K562 (cell line): ENCODE measurements around the gene BARD1. TPM values are rescaled to one million over a fixed set of nuclear protein-coding genes. Genes with fewer than 3 reads are reported as not detected.

Experiments
- ATAC-seq: fragments of 200-7000 bp; cut with Tn5 transposase; 3 replicates; pipeline ENCODE4 v1.9.1; 2020; ENCODE audit warnings: moderate library complexity
- BruUV-seq: library from RNA; stranded (reverse); fragments of 400-500 nt; replicated peaks from 2 replicates; lab custom pipeline; 2021; lab: Mats Ljungman, UMichigan
- CTCF ChIA-PET: fragments of 300-600 bp; formaldehyde crosslinking; extraction: SDS; loops from one replicate; lab custom pipeline; 2021; ENCODE audit warnings: low intra/inter-chr PET ratio; lab: Yijun Ruan, JAX
- POLR2A ChIA-PET: fragments of 300-600, 350-650 bp; sonication (Branson Sonifier 250); formaldehyde crosslinking; extraction: SDS; loops from one replicate; lab custom pipeline; 2021; ENCODE audit warnings: antibody characterized with exemption, inconsistent platforms; lab: Yijun Ruan, JAX
- DNase-seq, 4 experiments: peaks; one replicate each; pipeline versions ENCODE4 v3.0.0 to v3.0.0-alpha.2; 2011 to 2018; ENCODE audit warnings: low spot score in 3 of 4, mixed read lengths in 3 of 4; ENCODE audit errors: extremely low read depth in 1 of 4
- FAIRE-seq: peaks from 2 replicates; lab custom pipeline; 2011; peaks lifted over from hg19 to GRCh38; lab: Jason Lieb, UNC
- H2AFZ ChIP-seq: 2 replicates; pipeline ENCODE4 v1.6.0; 2011; ENCODE audit warnings: low read depth, low read length, control low read depth, inconsistent platforms
- H3K27ac ChIP-seq: fragments of 200-600 bp; 3 replicates; pipeline ENCODE4 v1.8.0; 2011; ENCODE audit warnings: low read depth, mild to moderate bottlenecking, control low read depth, inconsistent platforms, low read length, moderate library complexity, mixed read lengths; ENCODE audit errors: extremely low read depth
- H3K27me3 ChIP-seq, 2 experiments: fragments of 300-600 bp in 1 of 2; 2 replicates in 1 of 2; 3 replicates in 1 of 2; pipeline versions ENCODE4 v1.6.0 to v1.8.0; 2011; ENCODE audit warnings: inconsistent platforms in 2 of 2, low read length in 2 of 2, mild to moderate bottlenecking in 1 of 2, mixed read lengths in 1 of 2, moderate library complexity in 1 of 2; ENCODE audit not compliant: control insufficient read depth in 2 of 2, insufficient read depth in 2 of 2
- H3K36me3 ChIP-seq: fragments of 300-600 bp; 3 replicates; pipeline ENCODE4 v1.8.0; 2011; ENCODE audit warnings: mild to moderate bottlenecking, low read length, inconsistent platforms; ENCODE audit not compliant: control insufficient read depth, insufficient read depth
- H3K4me1 ChIP-seq, 2 experiments: fragments of 200-600 bp in 1 of 2; replicated peaks in 1 of 2; 2 replicates in 1 of 2; 3 replicates in 1 of 2; pipeline versions ENCODE4 v1.5.1 to v1.8.0; 2011; ENCODE audit warnings: inconsistent platforms in 2 of 2, low read length in 2 of 2, mild to moderate bottlenecking in 1 of 2, mixed read lengths in 1 of 2, moderate library complexity in 1 of 2; ENCODE audit not compliant: control insufficient read depth in 2 of 2, insufficient read depth in 2 of 2
- H3K4me2 ChIP-seq: 2 replicates; pipeline ENCODE4 v1.6.1; 2011; ENCODE audit warnings: low read length, control low read depth, inconsistent platforms, mixed read lengths; ENCODE audit not compliant: insufficient read depth
- H3K4me3 ChIP-seq: fragments of 200-600 bp; sonication (generic), shearing (Covaris generic); 2 replicates; pipeline ENCODE4 v1.5.1; 2016; ENCODE audit warnings: control low read depth, inconsistent platforms
- H3K79me2 ChIP-seq: fragments of 200-600 bp; 3 replicates; pipeline ENCODE4 v1.8.0; 2011; ENCODE audit warnings: low read length, inconsistent platforms; ENCODE audit not compliant: control insufficient read depth, insufficient read depth
- H3K9ac ChIP-seq, 2 experiments: 2 replicates each; pipeline versions ENCODE4 v1.6.0 to v1.6.1; 2011; ENCODE audit warnings: low read depth in 2 of 2, low read length in 2 of 2, control low read depth in 1 of 2, inconsistent platforms in 1 of 2, mild to moderate bottlenecking in 1 of 2, mixed read lengths in 1 of 2; ENCODE audit not compliant: insufficient read depth in 1 of 2
- H3K9me1 ChIP-seq: one replicate; pipeline ENCODE4 v1.6.0; 2011; ENCODE audit warnings: inconsistent platforms, mild to moderate bottlenecking, low read length, moderate library complexity; ENCODE audit not compliant: control insufficient read depth, insufficient read depth
- H3K9me3 ChIP-seq: replicated peaks from 2 replicates; pipeline ENCODE4 v1.5.1; 2011; ENCODE audit warnings: low read depth, low read length, inconsistent platforms; ENCODE audit not compliant: control insufficient read depth, insufficient read depth
- H4K20me1 ChIP-seq: replicated peaks from 2 replicates; pipeline ENCODE4 v1.6.1; 2011; ENCODE audit warnings: low read length, inconsistent platforms, mixed read lengths; ENCODE audit not compliant: control insufficient read depth, insufficient read depth
- CREB1 ChIP-seq, 2 experiments: sonication (generic) in 1 of 2; formaldehyde crosslinking in 1 of 2; IDR thresholded peaks; 2 replicates each; pipeline versions ENCODE4 v1.6.1 to v1.8.0; 2012 to 2022; ENCODE audit warnings: inconsistent platforms in 1 of 2, mild to moderate bottlenecking in 1 of 2, missing genetic modification reagents in 1 of 2, moderate library complexity in 1 of 2
- EP400 ChIP-seq: fragments of 450-650 bp; IDR thresholded peaks from 2 replicates; pipeline ENCODE4 v1.6.1; 2017; ENCODE audit warnings: antibody characterized with exemption, mild to moderate bottlenecking, moderate library complexity
- RBM34 ChIP-seq: fragments of 200-400 bp; formaldehyde crosslinking; IDR thresholded peaks from 2 replicates; pipeline ENCODE4 v1.6.1; 2018; ENCODE audit warnings: low read length, borderline replicate concordance; ENCODE audit not compliant: insufficient read depth
- WGBS: fragments of 100-300 bp; shearing (Covaris generic); methylation state at CpG from one replicate; pipeline ENCODE4 v1.1.6; 2016; ENCODE audit warnings: low coverage, mixed read lengths; ENCODE audit not compliant: insufficient coverage; ENCODE audit errors: missing lambda C conversion rate; 5-methylcytosine and 5-hydroxymethylcytosine counted together
- in situ Hi-C: fragments of 300-500 bp; cut with MboI; formaldehyde crosslinking; loops from 4 replicates; pipeline ENCODE4 v1.15.0; 2018; ENCODE audit warnings: inconsistent platforms, mixed read lengths
- intact Hi-C: fragments of 100-400 bp; cut with micrococcal nuclease; formaldehyde crosslinking; loops from 2 replicates; pipeline ENCODE4 v1.14.2; 2022
- polyA plus RNA-seq, 8 experiments: library from polyadenylated mRNA; depleted of rRNA in 4 of 8; stranded (reverse) in 5 of 8; unstranded in 3 of 8; fragments of >200 nt; fragmentation: Nextera tagmentation in 2 of 8; fragmentation: Illumina TruSeq in 1 of 8; extraction: Ambion mirVana in 2 of 8; extraction: Trizol in 1 of 8; gene quantifications; 2 replicates each; pipeline versions ENCODE4 v1.2.1 to v1.2.3, GENCODE V29; 2011 to 2014; ENCODE audit warnings: inconsistent platforms in 1 of 8, missing spikeins in 1 of 8
- total RNA-seq, 7 experiments: library from RNA; depleted of rRNA in 6 of 7; stranded (reverse); fragments of >200 nt in 6 of 7; fragmentation: Illumina TruSeq in 2 of 7; extraction: Trizol in 2 of 7; gene quantifications; 2 replicates each; pipeline versions ENCODE4 v1.2.1 to v1.2.3, GENCODE V29; 2011 to 2021; ENCODE audit warnings: low replicate concordance in 1 of 7
- TF ChIP-seq, protein P1 (sequence below): sonication (generic); formaldehyde crosslinking; IDR thresholded peaks from 2 replicates; pipeline ENCODE4 v1.8.0; 2023; ENCODE audit warnings: missing genetic modification reagents, mild to moderate bottlenecking, borderline replicate concordance

BARD1 gene
- total and polyA plus RNA-seq, 9 of the 15 experiments (the other 6 are each of a cell fraction or from before 2014, with no cell fraction given): 6.3 to 18.9 (median 11.3) TPM

DNA sequence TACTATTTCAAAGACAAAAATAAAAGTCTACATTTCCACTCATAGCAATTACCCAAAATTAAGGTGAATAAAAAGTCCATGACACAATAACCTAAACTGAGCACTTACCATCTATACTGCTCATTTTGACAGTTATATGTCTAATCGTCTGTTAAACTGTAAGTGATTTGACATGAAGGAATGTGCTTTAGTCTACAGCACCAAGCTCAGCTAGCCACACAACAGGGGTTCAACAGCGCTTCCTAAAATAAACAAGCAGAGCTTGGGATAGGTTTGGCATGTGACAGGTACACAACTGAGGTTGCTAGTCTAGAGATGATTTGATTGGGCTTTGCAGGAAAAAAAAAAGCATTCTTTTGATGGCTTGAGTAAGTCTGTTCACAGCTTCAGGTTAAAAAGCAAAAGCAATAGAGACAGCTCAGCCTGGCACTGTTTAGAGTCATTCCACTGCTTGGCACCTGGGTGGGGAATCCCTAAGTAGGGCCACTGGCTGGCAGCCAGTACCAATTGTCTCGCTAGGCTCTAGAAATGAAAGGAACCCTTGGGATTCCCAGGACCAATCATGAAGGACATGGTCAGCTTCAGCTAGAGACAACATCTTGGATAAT, 78.6 kb downstream of the BARD1 start:
- no peaks in the 10 kb centered on the region for H3K79me2 ChIP-seq
- H2AFZ ChIP-seq: no peak overlapping the region
- no peaks in the 10 kb centered on the region for H3K9me3 ChIP-seq
- 92% methylated on average over 2 of the region's 3 CpGs for WGBS
- TF ChIP-seq EP400 (no peak), RBM34 (no peak), CREB1 (IDR thresholded peaks at IDR 0.05) (no peak), CREB1 (CRISPR knock-in tag; IDR thresholded peaks at IDR 0.05) (no peak)
- TF ChIP-seq, protein P1, sequence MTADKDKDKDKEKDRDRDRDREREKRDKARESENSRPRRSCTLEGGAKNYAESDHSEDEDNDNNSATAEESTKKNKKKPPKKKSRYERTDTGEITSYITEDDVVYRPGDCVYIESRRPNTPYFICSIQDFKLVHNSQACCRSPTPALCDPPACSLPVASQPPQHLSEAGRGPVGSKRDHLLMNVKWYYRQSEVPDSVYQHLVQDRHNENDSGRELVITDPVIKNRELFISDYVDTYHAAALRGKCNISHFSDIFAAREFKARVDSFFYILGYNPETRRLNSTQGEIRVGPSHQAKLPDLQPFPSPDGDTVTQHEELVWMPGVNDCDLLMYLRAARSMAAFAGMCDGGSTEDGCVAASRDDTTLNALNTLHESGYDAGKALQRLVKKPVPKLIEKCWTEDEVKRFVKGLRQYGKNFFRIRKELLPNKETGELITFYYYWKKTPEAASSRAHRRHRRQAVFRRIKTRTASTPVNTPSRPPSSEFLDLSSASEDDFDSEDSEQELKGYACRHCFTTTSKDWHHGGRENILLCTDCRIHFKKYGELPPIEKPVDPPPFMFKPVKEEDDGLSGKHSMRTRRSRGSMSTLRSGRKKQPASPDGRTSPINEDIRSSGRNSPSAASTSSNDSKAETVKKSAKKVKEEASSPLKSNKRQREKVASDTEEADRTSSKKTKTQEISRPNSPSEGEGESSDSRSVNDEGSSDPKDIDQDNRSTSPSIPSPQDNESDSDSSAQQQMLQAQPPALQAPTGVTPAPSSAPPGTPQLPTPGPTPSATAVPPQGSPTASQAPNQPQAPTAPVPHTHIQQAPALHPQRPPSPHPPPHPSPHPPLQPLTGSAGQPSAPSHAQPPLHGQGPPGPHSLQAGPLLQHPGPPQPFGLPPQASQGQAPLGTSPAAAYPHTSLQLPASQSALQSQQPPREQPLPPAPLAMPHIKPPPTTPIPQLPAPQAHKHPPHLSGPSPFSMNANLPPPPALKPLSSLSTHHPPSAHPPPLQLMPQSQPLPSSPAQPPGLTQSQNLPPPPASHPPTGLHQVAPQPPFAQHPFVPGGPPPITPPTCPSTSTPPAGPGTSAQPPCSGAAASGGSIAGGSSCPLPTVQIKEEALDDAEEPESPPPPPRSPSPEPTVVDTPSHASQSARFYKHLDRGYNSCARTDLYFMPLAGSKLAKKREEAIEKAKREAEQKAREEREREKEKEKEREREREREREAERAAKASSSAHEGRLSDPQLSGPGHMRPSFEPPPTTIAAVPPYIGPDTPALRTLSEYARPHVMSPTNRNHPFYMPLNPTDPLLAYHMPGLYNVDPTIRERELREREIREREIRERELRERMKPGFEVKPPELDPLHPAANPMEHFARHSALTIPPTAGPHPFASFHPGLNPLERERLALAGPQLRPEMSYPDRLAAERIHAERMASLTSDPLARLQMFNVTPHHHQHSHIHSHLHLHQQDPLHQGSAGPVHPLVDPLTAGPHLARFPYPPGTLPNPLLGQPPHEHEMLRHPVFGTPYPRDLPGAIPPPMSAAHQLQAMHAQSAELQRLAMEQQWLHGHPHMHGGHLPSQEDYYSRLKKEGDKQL: no peak
- no TSS peak for BruUV-seq
- ATAC-seq: no peak
- intact Hi-C loops: no loop called here
- no peak for DNase-seq
- H3K27ac ChIP-seq: no peak overlapping the region
- no peak overlapping the region for H3K4me2 ChIP-seq
- H3K9ac ChIP-seq: no peak overlapping the region
- no peak overlapping the region for H3K4me3 ChIP-seq
- no peaks in the 10 kb centered on the region for H3K9me1 ChIP-seq
- ChIA-PET POLR2A (no interaction called here), CTCF (no interaction called here)
- no peaks in the 10 kb centered on the region for H3K4me1 ChIP-seq
- no peaks in the 10 kb centered on the region for H4K20me1 ChIP-seq
- no peak for FAIRE-seq
- in situ Hi-C loops: no loop called here
- H3K27me3 ChIP-seq: no peaks in the 10 kb centered on the region
- peaks cover 28% of the 10 kb centered on the region; the same call in 1 of the 3 replicates for H3K36me3 ChIP-seq
